ENCODE results near the gene CD300LG.

CD300LG gene

DNA sequence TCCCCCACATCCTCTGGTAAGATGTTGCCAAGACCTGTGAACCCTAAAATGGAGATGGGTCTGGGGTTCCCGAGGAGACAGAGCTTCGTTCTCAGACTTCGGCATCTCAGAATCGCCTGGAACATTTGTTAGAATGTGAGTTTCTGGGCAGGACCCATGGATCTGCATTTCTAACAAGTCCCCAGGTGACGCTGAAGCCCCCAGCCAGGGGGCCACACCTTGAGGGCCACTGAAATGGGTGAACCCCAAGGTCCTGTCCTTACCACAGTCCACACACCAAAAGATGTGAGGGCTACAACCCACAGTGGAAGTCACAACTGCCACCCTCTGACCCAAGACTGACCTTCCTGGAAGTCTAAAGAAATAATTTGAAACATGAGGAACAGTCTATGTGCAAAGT lies 28.0 kb upstream of the CD300LG start:
- TF ChIP-seq ARNTL (CRISPR knock-in tag; IDR thresholded peaks at IDR 0.05; ENCODE audit: borderline replicate concordance, low read depth) (no peak), TOX (CRISPR knock-in tag; IDR thresholded peaks at IDR 0.05; ENCODE audit: borderline replicate concordance) (no peak), SNAI2 (CRISPR knock-in tag; IDR thresholded peaks at IDR 0.05) (no peak), POU6F1 (CRISPR knock-in tag; IDR thresholded peaks at IDR 0.05; ENCODE audit: borderline replicate concordance, low read depth) (no peak), ESRRG (CRISPR knock-in tag; IDR thresholded peaks at IDR 0.05) (no peak), ZC3H10 (CRISPR knock-in tag; IDR thresholded peaks at IDR 0.05) (no peak), OSR1 (CRISPR knock-in tag; IDR thresholded peaks at IDR 0.05) (no peak), CSRNP3 (CRISPR knock-in tag; IDR thresholded peaks at IDR 0.05) (no peak), ZNF565 (CRISPR knock-in tag; conservative IDR thresholded peaks at IDR 0.05; ENCODE audit: low read depth) (no peak), ZNF70 (CRISPR knock-in tag; IDR thresholded peaks at IDR 0.05) (no peak), TCF4 (CRISPR knock-in tag; IDR thresholded peaks at IDR 0.05; ENCODE audit: borderline replicate concordance) (no peak), BACH2 (CRISPR knock-in tag; IDR thresholded peaks at IDR 0.05; ENCODE audit: borderline replicate concordance) (no peak)
- TF ChIP-seq, protein P1, sequence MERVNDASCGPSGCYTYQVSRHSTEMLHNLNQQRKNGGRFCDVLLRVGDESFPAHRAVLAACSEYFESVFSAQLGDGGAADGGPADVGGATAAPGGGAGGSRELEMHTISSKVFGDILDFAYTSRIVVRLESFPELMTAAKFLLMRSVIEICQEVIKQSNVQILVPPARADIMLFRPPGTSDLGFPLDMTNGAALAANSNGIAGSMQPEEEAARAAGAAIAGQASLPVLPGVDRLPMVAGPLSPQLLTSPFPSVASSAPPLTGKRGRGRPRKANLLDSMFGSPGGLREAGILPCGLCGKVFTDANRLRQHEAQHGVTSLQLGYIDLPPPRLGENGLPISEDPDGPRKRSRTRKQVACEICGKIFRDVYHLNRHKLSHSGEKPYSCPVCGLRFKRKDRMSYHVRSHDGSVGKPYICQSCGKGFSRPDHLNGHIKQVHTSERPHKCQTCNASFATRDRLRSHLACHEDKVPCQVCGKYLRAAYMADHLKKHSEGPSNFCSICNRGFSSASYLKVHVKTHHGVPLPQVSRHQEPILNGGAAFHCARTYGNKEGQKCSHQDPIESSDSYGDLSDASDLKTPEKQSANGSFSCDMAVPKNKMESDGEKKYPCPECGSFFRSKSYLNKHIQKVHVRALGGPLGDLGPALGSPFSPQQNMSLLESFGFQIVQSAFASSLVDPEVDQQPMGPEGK (CRISPR knock-in tag; IDR thresholded peaks at IDR 0.05; ENCODE audit: borderline replicate concordance): no peak
- no peak for ATAC-seq

GRCh38 chr17:43820759-43821158 lies 26.2 kb upstream of the CD300LG start:
- no peak for ATAC-seq

DNA sequence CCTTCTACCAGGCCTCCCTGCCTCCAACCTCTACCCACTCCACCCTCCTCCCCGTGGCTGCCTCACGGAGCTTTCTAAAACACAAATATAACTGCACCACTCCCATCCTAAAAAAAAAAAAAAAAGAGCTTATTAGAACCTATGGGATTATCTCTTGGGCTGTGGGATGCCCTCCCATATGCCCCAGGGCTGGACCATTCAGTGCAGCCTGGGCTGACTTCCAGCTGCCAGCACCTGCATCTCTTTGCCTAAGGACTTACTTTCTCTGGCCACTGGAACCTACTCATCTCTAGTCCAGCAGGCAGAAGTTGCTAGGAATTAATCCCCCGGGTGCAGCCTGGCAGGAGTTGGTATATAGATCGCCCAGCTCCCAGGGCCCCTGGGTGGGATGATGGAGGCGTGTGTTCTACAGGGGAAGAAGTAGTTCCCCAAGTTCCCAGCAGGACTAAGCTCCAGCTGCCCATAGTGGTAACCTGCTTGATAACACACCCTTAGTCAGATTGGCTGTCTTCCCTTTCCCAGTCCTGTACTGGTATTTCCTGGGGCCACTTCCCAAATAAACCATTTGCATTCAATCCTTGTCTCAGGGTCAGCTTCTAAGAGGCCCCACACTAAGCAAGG lies 24.3 kb upstream of the CD300LG start:
- no peak for ATAC-seq
- TF ChIP-seq ZFP3 (CRISPR knock-in tag; IDR thresholded peaks at IDR 0.05) (no peak), SNAI2 (CRISPR knock-in tag; IDR thresholded peaks at IDR 0.05) (no peak), TCF4 (CRISPR knock-in tag; IDR thresholded peaks at IDR 0.05; ENCODE audit: borderline replicate concordance) (no peak), CSRNP3 (CRISPR knock-in tag; IDR thresholded peaks at IDR 0.05) (no peak), OSR1 (CRISPR knock-in tag; IDR thresholded peaks at IDR 0.05) (no peak), TOX (CRISPR knock-in tag; IDR thresholded peaks at IDR 0.05; ENCODE audit: borderline replicate concordance) (no peak), GLIS3 (CRISPR knock-in tag; IDR thresholded peaks at IDR 0.05) (no peak), ARNTL (CRISPR knock-in tag; IDR thresholded peaks at IDR 0.05; ENCODE audit: borderline replicate concordance, low read depth) (no peak), ZC3H10 (CRISPR knock-in tag; IDR thresholded peaks at IDR 0.05) (no peak), RARB (CRISPR knock-in tag; IDR thresholded peaks at IDR 0.05) (no peak), BACH2 (CRISPR knock-in tag; IDR thresholded peaks at IDR 0.05; ENCODE audit: borderline replicate concordance) (no peak), ZFP30 (CRISPR knock-in tag; IDR thresholded peaks at IDR 0.05) (no peak), ZNF70 (CRISPR knock-in tag; IDR thresholded peaks at IDR 0.05) (no peak), ESRRG (CRISPR knock-in tag; IDR thresholded peaks at IDR 0.05) (no peak)
- TF ChIP-seq, protein P1 (CRISPR knock-in tag; IDR thresholded peaks at IDR 0.05; ENCODE audit: borderline replicate concordance): no peak
- TF ChIP-seq, protein P2, sequence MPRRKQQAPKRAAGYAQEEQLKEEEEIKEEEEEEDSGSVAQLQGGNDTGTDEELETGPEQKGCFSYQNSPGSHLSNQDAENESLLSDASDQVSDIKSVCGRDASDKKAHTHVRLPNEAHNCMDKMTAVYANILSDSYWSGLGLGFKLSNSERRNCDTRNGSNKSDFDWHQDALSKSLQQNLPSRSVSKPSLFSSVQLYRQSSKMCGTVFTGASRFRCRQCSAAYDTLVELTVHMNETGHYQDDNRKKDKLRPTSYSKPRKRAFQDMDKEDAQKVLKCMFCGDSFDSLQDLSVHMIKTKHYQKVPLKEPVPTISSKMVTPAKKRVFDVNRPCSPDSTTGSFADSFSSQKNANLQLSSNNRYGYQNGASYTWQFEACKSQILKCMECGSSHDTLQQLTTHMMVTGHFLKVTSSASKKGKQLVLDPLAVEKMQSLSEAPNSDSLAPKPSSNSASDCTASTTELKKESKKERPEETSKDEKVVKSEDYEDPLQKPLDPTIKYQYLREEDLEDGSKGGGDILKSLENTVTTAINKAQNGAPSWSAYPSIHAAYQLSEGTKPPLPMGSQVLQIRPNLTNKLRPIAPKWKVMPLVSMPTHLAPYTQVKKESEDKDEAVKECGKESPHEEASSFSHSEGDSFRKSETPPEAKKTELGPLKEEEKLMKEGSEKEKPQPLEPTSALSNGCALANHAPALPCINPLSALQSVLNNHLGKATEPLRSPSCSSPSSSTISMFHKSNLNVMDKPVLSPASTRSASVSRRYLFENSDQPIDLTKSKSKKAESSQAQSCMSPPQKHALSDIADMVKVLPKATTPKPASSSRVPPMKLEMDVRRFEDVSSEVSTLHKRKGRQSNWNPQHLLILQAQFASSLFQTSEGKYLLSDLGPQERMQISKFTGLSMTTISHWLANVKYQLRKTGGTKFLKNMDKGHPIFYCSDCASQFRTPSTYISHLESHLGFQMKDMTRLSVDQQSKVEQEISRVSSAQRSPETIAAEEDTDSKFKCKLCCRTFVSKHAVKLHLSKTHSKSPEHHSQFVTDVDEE (CRISPR knock-in tag; IDR thresholded peaks at IDR 0.05): no peak

More at GRCh38 chr17:43820759-43821158, 26.2 kb upstream of the CD300LG start:
- TF ChIP-seq, protein P2 (CRISPR knock-in tag; IDR thresholded peaks at IDR 0.05): no peak
- TF ChIP-seq TOX (CRISPR knock-in tag; IDR thresholded peaks at IDR 0.05; ENCODE audit: borderline replicate concordance): no peak

All from SK-N-SH treated with all-trans-retinoic acid at 6 μM for 48 hours (cell line).